ENCODE data around the gene PANK4. TPM values are rescaled to one million over a fixed set of nuclear protein-coding genes. Genes with fewer than 3 reads are reported as not detected.
A peak's percentile ranks its signal among the peaks of the same experiment; 100 is the strongest.

The PANK4 gene
- total and polyA plus RNA-seq, 8 donors = 9.7 to 26.4 (median 11.6) TPM

DNA sequence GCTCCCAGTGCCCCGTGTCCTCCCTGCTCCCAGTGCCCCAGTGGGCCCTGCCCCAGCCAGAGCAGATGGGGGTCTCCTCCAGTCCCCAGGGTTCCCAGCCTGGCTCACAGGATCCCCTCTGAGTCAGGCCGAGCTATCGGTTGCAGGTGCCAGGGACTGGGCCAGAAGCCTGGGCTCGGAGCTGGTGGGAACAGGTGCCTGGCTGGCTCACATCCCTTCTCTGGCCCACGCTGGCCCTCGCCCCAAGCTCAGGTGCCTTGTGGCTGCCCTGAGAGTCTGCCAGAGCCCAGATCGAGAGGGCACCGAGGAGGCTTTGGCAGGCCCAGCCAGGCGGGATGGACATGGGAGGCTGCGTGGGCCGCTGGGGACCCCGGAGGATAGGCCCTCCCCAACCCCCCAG is 31.4 kb downstream of the PANK4 start:
- H3K9me3 ChIP-seq = no peaks in the 10 kb centered on the region
- DNase-seq = no peak
- H3K4me3 ChIP-seq = no peak overlapping the region
- intact Hi-C loops (cut with DNase I) = no loop called here
- H3K27ac ChIP-seq = no peak overlapping the region
- no peak for ATAC-seq
- WGBS, 2 donors = 56 to 66% methylated on average over 9 to 12 of the region's 12 CpGs
- no peaks in the 10 kb centered on the region for H3K36me3 ChIP-seq
- TF ChIP-seq, protein P1, sequence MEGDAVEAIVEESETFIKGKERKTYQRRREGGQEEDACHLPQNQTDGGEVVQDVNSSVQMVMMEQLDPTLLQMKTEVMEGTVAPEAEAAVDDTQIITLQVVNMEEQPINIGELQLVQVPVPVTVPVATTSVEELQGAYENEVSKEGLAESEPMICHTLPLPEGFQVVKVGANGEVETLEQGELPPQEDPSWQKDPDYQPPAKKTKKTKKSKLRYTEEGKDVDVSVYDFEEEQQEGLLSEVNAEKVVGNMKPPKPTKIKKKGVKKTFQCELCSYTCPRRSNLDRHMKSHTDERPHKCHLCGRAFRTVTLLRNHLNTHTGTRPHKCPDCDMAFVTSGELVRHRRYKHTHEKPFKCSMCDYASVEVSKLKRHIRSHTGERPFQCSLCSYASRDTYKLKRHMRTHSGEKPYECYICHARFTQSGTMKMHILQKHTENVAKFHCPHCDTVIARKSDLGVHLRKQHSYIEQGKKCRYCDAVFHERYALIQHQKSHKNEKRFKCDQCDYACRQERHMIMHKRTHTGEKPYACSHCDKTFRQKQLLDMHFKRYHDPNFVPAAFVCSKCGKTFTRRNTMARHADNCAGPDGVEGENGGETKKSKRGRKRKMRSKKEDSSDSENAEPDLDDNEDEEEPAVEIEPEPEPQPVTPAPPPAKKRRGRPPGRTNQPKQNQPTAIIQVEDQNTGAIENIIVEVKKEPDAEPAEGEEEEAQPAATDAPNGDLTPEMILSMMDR (IDR thresholded peaks at IDR 0.05) = no peak
- no peaks in the 10 kb centered on the region for H3K27me3 ChIP-seq
- H3K4me1 ChIP-seq = no peaks in the 10 kb centered on the region
- no peak for FAIRE-seq

DNA sequence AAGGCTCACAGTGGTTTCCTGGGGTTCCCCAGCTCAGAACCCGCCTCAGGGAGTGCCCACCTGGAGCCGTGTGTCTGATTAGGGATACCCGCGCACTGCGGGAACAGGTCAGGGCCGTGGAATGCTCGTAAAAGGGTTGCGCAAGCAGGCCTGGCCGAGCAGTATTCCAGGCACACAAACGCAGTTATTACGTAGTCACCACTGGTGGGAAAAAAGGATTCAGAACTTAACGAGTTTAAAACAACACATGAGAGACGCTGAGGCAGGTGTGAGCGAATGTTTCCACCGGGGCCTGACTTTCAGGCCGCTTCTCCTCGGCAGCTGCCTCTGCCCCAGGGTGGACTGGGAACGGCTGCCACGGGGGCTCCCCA is 32.1 kb downstream of the PANK4 start:
- no peak for ATAC-seq
- intact Hi-C loops (cut with DNase I) = no loop called here
- H3K4me3 ChIP-seq = no peak overlapping the region
- TF ChIP-seq, protein P1 (IDR thresholded peaks at IDR 0.05) = no peak
- no peak for DNase-seq
- FAIRE-seq = no peak
- H3K27me3 ChIP-seq = no peaks in the 10 kb centered on the region
- H3K9me3 ChIP-seq = no peaks in the 10 kb centered on the region
- 46 to 61% methylated on average over 19 of the region's 19 CpGs for WGBS, 2 donors
- no peaks in the 10 kb centered on the region for H3K4me1 ChIP-seq
- no peak overlapping the region for H3K27ac ChIP-seq
- no peaks in the 10 kb centered on the region for H3K36me3 ChIP-seq

DNA sequence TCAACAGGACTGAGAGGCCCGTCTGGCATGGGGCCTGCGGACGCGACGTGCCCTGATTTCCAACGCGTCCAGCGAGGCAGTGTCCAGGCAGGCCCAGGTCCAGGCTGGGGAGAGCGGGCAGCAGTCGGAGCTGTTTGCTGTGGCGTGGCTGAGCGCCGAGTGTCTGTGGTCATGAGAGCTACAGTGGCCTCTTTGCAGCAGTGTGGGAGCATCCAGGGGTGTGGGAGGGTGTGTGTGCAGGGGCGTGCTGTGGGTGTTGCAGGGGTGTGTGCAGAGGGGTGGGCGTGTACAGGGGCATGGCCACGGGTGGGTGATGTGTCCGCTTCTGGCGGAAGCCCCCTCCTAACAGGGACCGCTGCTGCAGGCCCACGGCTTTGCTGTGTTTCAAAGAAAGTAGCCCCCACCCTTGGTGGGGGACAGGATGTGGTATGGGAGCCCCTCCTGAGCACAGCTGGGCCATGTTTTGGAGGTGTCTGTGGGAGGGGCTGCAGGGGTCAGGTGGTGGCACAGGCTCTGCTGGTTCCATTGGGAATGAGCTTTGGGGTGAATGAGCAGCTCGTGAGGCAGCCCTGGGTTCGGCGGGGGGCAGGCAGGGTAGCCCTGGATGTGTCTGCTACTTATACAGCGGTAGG is 32.6 kb downstream of the PANK4 start:
- TF ChIP-seq, protein P1 (IDR thresholded peaks at IDR 0.05) = no peak
- Histone ChIP-seq H3K9me3 (no peaks in the 10 kb centered on the region), H3K4me1 (no peaks in the 10 kb centered on the region), H3K27me3 (no peaks in the 10 kb centered on the region), H3K4me3 (no peak overlapping the region), H3K36me3 (no peaks in the 10 kb centered on the region), H3K27ac (no peak overlapping the region)
- WGBS, 2 donors = 59 to 71% methylated on average over 24 of the region's 24 CpGs
- ATAC-seq = no peak
- no peak for DNase-seq
- FAIRE-seq = no peak
- intact Hi-C loops (cut with DNase I) = no loop called here

DNA sequence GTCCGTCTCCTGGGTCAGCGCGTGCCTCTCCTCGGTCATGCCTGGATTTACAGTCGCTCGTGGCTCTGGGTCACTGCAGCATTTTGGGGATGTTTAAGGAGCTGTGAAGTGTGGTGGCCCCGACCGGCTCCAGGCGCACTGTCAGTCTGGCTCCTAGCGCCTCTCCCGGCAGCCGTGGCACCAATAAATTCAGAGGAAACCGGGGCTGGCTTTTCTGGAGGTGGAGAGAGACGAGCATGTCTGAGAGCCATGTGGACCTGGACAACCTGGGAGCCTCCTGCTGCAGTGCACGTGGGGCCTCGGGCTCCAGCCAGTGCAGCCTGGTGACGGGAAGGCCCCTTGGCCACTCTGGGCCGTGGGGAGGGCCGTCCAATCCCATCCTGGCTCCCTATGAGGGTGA is 33.2 kb downstream of the PANK4 start:
- no peak for DNase-seq
- 45 to 55% methylated on average over 19 of the region's 19 CpGs for WGBS, 2 donors
- FAIRE-seq = no peak
- Histone ChIP-seq H3K4me3 (no peak overlapping the region), H3K27ac (no peak overlapping the region), H3K27me3 (no peaks in the 10 kb centered on the region), H3K4me1 (no peaks in the 10 kb centered on the region), H3K36me3 (no peaks in the 10 kb centered on the region), H3K9me3 (no peaks in the 10 kb centered on the region)
- ATAC-seq = no peak
- TF ChIP-seq, protein P1 (IDR thresholded peaks at IDR 0.05) = no peak
- intact Hi-C loops (cut with DNase I) = no loop called here

DNA sequence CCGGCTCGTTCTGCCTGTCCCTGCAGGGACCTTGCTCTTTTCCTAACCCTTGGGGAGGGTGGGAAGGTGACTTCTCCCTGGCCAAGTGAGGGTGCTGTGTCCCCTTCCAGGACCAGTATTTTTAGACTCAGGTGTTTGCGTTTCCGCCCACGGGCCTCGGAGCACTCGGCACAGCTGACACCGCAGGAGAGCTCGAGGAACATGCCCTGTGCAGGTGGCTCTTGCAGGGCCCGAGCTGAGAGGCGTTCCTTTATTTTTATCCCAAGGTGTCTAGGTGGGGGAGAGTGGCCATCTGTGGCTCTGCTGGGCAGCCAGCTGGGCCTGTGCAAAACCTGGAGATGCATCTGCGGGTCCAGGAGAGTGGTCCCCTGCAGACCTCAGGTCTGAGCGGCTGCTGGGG is 34.3 kb downstream of the PANK4 start:
- H3K4me3 ChIP-seq = no peak overlapping the region
- DNase-seq (peak in 1 of 6 donors; percentile 12), FAIRE-seq (no peak), ATAC-seq (peak in 3 of 4 donors; percentile 23 to 58 (median 33))
- no peaks in the 10 kb centered on the region for H3K27me3 ChIP-seq
- 30 to 31% methylated on average over 12 to 13 of the region's 13 CpGs for WGBS, 2 donors
- intact Hi-C loops (cut with DNase I) = no loop called here
- H3K27ac ChIP-seq = no peak overlapping the region
- TF ChIP-seq, protein P1 (IDR thresholded peaks at IDR 0.05) = no peak
- no peaks in the 10 kb centered on the region for H3K4me1 ChIP-seq
- H3K9me3 ChIP-seq = no peaks in the 10 kb centered on the region
- H3K36me3 ChIP-seq = no peaks in the 10 kb centered on the region

Data from pancreas (tissue), 10 donors.